ENCODE results near the gene LRBA.
"Not testable (repeated sequence)": the region's sequence is repeated elsewhere in the genome, so short reads cannot be mapped to it uniquely, and the experiment has no call there.

LRBA gene

GRCh38 chr4:150540536-150540935, 474.5 kb downstream of the LRBA start:
- ChIA-PET POLR2A (ENCODE audit: low non-redundant PET) (no interaction called here), CTCF (interaction anchor here (0.5 kb wide), 1 partner anchor 12 kb away, joined by 5 read pairs; no protein-coding TSS in a partner anchor)
- TF ChIP-seq, protein P1, sequence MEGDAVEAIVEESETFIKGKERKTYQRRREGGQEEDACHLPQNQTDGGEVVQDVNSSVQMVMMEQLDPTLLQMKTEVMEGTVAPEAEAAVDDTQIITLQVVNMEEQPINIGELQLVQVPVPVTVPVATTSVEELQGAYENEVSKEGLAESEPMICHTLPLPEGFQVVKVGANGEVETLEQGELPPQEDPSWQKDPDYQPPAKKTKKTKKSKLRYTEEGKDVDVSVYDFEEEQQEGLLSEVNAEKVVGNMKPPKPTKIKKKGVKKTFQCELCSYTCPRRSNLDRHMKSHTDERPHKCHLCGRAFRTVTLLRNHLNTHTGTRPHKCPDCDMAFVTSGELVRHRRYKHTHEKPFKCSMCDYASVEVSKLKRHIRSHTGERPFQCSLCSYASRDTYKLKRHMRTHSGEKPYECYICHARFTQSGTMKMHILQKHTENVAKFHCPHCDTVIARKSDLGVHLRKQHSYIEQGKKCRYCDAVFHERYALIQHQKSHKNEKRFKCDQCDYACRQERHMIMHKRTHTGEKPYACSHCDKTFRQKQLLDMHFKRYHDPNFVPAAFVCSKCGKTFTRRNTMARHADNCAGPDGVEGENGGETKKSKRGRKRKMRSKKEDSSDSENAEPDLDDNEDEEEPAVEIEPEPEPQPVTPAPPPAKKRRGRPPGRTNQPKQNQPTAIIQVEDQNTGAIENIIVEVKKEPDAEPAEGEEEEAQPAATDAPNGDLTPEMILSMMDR (conservative IDR thresholded peaks at IDR 0.05; ENCODE audit: low read depth): no peak
- no peak for DNase-seq (ENCODE audit: low spot score)
- H3K27ac ChIP-seq: no peak overlapping the region

DNA sequence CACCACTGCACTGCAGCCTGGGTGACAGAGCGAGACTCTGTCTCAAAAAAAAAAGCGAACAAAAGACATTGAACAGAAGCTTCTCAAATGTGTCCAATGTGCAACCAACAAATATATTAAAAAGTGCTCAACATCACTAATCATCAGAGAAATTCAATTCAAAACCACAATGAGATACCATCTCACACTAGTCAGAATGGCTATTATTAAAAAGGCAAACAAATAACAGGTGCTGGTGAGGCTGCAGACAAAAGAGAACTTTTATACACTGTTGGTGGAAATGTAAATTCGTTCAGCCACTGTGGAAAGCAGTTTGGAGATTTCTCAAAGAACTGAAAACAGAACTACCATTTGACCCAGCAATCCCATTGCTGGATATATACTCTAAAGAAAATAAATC, 477.2 kb downstream of the LRBA start:
- POLR2A ChIA-PET (ENCODE audit: low non-redundant PET); DNase-seq (ENCODE audit: low spot score); H3K27ac ChIP-seq; CTCF ChIA-PET: not testable (repeated sequence)

DNA sequence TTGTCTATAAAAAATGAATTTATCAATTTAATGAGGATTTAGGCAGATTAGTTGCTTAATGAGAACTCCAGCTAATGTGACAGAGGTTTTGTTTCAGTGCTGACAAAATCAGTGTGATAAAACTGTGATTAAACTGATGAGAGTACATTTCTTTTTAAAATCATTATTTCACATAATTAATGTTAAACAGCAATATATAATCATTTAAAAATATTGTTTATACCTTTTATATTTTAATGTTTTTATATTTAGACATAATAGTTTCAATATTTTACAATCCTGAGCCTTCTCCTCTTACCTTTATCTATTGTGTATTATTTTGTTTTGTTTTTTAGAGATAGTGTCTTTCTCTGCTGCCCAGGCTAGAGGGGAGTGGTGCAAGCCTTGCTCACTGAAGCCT, 480.3 kb downstream of the LRBA start:
- POLR2A ChIA-PET (ENCODE audit: low non-redundant PET): no interaction called here
- CTCF ChIA-PET: no interaction called here
- no peak overlapping the region for H3K27ac ChIP-seq
- DNase-seq (ENCODE audit: low spot score): no peak
- TF ChIP-seq, protein P1 (conservative IDR thresholded peaks at IDR 0.05; ENCODE audit: low read depth): no peak

DNA sequence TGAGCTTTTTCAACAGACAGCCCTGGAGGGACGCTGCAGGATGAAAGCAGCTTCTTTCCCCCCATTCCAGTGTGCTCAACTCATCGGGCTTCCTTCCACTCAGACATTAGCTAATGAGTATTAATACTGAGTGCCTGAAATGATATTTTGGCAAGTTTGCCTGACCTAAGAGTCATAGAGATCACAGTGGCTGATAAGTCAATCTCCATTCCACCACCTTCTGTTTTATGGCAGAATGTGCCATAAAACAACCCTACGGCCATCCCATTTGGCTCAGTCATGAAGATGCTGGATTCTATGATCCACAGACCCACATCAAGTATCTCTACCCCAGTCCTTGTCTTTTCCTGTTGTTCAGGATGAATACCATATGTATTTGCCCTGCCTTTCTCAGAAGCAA, 481.4 kb downstream of the LRBA start:
- DNase-seq (ENCODE audit: low spot score): no peak
- TF ChIP-seq, protein P1 (conservative IDR thresholded peaks at IDR 0.05; ENCODE audit: low read depth): no peak
- H3K27ac ChIP-seq: no peak overlapping the region
- ChIA-PET POLR2A (ENCODE audit: low non-redundant PET) (no interaction called here), CTCF (no interaction called here)

DNA sequence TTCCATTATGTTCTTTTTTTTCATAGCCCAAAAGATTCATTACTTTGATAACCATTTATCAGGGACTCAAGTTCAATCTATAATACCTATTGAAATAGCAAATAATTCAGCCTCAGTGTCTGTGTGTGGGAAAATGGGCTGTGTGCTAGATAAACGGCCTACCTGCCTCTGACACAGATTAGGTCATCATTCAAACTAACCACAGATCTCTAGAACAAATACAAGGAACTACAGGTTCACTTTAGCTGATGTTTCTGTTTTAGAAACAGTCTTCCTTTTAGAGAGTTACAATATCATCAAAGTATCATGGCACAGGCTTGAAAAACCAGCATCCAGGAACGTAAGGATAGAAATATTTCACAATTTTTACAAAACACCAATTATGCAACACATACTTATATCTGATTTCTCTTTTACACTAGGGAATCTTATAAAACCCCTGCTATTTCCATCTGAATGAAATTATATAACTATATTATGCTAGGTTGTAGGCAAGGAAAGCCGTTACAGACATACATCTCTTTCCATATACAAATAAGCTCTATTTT, 489.7 kb downstream of the LRBA start:
- no peak overlapping the region for H3K27ac ChIP-seq
- POLR2A ChIA-PET (ENCODE audit: low non-redundant PET): no interaction called here
- TF ChIP-seq, protein P1 (conservative IDR thresholded peaks at IDR 0.05; ENCODE audit: low read depth): no peak
- CTCF ChIA-PET: no interaction called here
- no peak for DNase-seq (ENCODE audit: low spot score)

DNA sequence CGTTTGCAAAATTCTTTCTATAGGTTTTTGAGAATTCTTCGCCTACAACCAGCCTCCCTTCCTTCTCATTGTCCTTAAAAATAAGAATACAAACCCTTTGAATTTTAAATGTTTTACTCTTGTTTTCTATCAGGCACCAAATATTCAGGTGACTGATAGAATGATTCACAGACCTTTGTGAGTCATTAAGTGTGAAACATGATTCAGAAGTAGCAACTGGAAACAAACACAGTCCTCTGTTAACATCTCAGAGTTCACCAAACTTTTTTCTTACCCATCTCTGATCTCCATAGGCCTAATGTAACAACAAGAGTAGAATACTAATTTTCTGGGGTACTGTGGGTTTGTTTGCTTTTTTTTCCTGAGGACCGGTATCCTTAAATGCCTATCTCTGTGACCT, 496.5 kb downstream of the LRBA start:
- ChIA-PET POLR2A (ENCODE audit: low non-redundant PET) (no interaction called here), CTCF (no interaction called here)
- TF ChIP-seq, protein P1 (conservative IDR thresholded peaks at IDR 0.05; ENCODE audit: low read depth): no peak
- H3K27ac ChIP-seq: no peak overlapping the region
- peak; percentile 59 for DNase-seq (ENCODE audit: low spot score)

DNA sequence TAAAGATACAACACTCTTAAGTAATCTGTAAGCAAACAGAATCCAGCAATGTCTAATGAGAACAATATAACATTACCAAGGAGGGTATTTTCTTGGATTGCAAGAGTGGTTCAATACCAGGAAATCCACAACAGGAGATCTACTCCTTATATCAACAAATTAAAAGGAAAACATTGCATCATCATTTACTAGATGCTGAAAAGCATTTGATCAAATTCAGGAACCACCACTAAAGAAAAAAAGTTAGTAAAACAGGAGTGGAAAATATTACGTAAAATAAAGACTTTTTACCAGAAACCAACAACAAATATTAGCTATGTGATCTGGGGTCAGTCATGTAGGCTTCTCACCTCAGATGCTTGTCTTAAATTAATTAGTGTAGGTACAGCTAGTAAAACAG, 499.9 kb downstream of the LRBA start:
- TF ChIP-seq, protein P1 (conservative IDR thresholded peaks at IDR 0.05; ENCODE audit: low read depth): no peak
- ChIA-PET POLR2A (ENCODE audit: low non-redundant PET) (no interaction called here), CTCF (no interaction called here)

More for the DNA sequence above, 499.9 kb downstream of the LRBA start:
- no peak for DNase-seq (ENCODE audit: low spot score)
- no peak overlapping the region for H3K27ac ChIP-seq

All from RWPE1 (cell line).